PC-3 (cell line): ENCODE data around the gene UNK. TPM values are rescaled to one million over a fixed set of nuclear protein-coding genes. Genes with fewer than 3 reads are reported as not detected.
A peak's percentile ranks its signal among the peaks of the same experiment; 100 is the strongest.

Experiments used
- ATAC-seq: fragments of 200-7000 bp; cut with Tn5 transposase; 2 replicates; pipeline ENCODE4 v1.9.1; 2020; ENCODE audit warnings: mild to moderate bottlenecking, moderate library complexity
- BruUV-seq: library from RNA; stranded (reverse); fragments of 400-500 nt; replicated peaks from 2 replicates; lab custom pipeline; 2021; lab: Mats Ljungman, UMichigan
- CTCF ChIA-PET: fragments of 300-600 bp; sonication (Branson Sonifier 250); formaldehyde crosslinking; loops from one replicate; lab custom pipeline; 2022; ENCODE audit warnings: antibody characterized with exemption; lab: Charles Lee
- POLR2A ChIA-PET: fragments of 300-600 bp; sonication (Branson Sonifier 250); formaldehyde crosslinking; loops from one replicate; lab custom pipeline; 2022; ENCODE audit warnings: antibody characterized with exemption; ENCODE audit not compliant: unreplicated experiment; lab: Charles Lee
- DNase-seq: peaks from one replicate; pipeline ENCODE4 v3.0.0-alpha.2; 2015
- H2AFZ ChIP-seq: fragments of 300-600 bp; sonication (generic); 2 replicates; pipeline ENCODE4 v1.6.0; 2016; ENCODE audit warnings: antibody characterized with exemption, low read length
- H3F3A ChIP-seq: fragments of 300-600 bp; sonication (generic); one replicate; pipeline ENCODE4 v1.6.0; 2017; ENCODE audit warnings: antibody characterized with exemption, low read length, control low read depth, mild to moderate bottlenecking; ENCODE audit not compliant: unreplicated experiment
- H3K27ac ChIP-seq: fragments of 300-600 bp; sonication (generic); 2 replicates; pipeline ENCODE4 v1.5.1; 2016; ENCODE audit warnings: mild to moderate bottlenecking, low read length
- H3K27me3 ChIP-seq: fragments of 300-600 bp; sonication (generic); 2 replicates; pipeline ENCODE4 v1.6.1; 2016; ENCODE audit warnings: low read length, mixed read lengths
- H3K36me3 ChIP-seq: fragments of 300-600 bp; sonication (generic); 2 replicates; pipeline ENCODE4 v1.6.1; 2016; ENCODE audit warnings: low read depth, mixed run types, low read length, mixed read lengths
- H3K4me1 ChIP-seq: fragments of 300-600 bp; sonication (generic); 2 replicates; pipeline ENCODE4 v1.5.1; 2016; ENCODE audit warnings: low read length; ENCODE audit not compliant: insufficient read depth
- H3K4me2 ChIP-seq: fragments of 300-600 bp; sonication (generic); 2 replicates; pipeline ENCODE4 v1.6.0; 2016; ENCODE audit warnings: low read length
- H3K4me3 ChIP-seq: fragments of 300-600 bp; sonication (generic); 2 replicates; pipeline ENCODE4 v1.5.1; 2016; ENCODE audit warnings: mild to moderate bottlenecking, low read length, mixed read lengths
- H3K79me2 ChIP-seq: fragments of 300-600 bp; sonication (generic); 2 replicates; pipeline ENCODE4 v1.6.1; 2017; ENCODE audit warnings: low read length, mixed read lengths
- H3K9ac ChIP-seq: fragments of 300-600 bp; sonication (generic); 2 replicates; pipeline ENCODE4 v1.6.0; 2016; ENCODE audit warnings: mild to moderate bottlenecking, low read length
- H3K9me2 ChIP-seq: fragments of 300-600 bp; sonication (generic); replicated peaks from 2 replicates; pipeline ENCODE4 v1.6.1; 2016; ENCODE audit warnings: mixed run types, low read length, mixed read lengths
- H3K9me3 ChIP-seq: fragments of 300-600 bp; sonication (generic); 2 replicates; pipeline ENCODE4 v1.6.1; 2016; ENCODE audit warnings: low read length, mixed read lengths
- H4K20me1 ChIP-seq: fragments of 300-600 bp; sonication (generic); 2 replicates; pipeline ENCODE4 v1.6.1; 2016; ENCODE audit warnings: low read length, mixed read lengths
- CTCF ChIP-seq: fragments of 300-600 bp; sonication (generic); conservative IDR thresholded peaks from 2 replicates; pipeline ENCODE4 v1.5.1; 2017; ENCODE audit warnings: antibody characterized with exemption, low read depth, mild to moderate bottlenecking, low read length
- EZH2 ChIP-seq: fragments of 300-600 bp; sonication (generic); IDR thresholded peaks from one replicate; pipeline ENCODE4 v1.6.1; 2017; ENCODE audit warnings: antibody characterized with exemption, mild to moderate bottlenecking, low read length; ENCODE audit not compliant: unreplicated experiment
- EZH2phosphoT487 ChIP-seq: fragments of 300-600 bp; sonication (generic); IDR thresholded peaks from 2 replicates; pipeline ENCODE4 v1.6.1; 2018; ENCODE audit warnings: mild to moderate bottlenecking, antibody characterized with exemption, low read length, borderline replicate concordance
- intact Hi-C: fragments of 100-400 bp; cut with micrococcal nuclease; formaldehyde crosslinking; loops from 2 replicates; pipeline ENCODE4 v1.9.0; 2023
- total RNA-seq: library from RNA; depleted of rRNA; stranded (reverse); fragments of >200 nt; gene quantifications from 2 replicates; pipeline ENCODE4 v1.2.3, GENCODE V29; 2014

Gene UNK
- total RNA-seq, 1 experiment from 2014 or later = 21.8 TPM

GRCh38 chr17:75814021-75814395 is 29.4 kb downstream of the UNK start:
- no peak overlapping the region for H3K27ac ChIP-seq
- DNase-seq (no peak), ATAC-seq (no peak)
- no peaks in the 10 kb centered on the region for H3K79me2 ChIP-seq
- H3K27me3 ChIP-seq = no peaks in the 10 kb centered on the region
- peaks cover 12% of the 10 kb centered on the region for H3K4me1 ChIP-seq
- H3K4me3 ChIP-seq = no peak overlapping the region
- no peaks in the 10 kb centered on the region for H3K9me2 ChIP-seq
- H3K4me2 ChIP-seq = no peak overlapping the region
- no peak overlapping the region for H2AFZ ChIP-seq
- no TSS peak for BruUV-seq
- H3K9ac ChIP-seq = no peak overlapping the region
- H4K20me1 ChIP-seq = no peaks in the 10 kb centered on the region
- TF ChIP-seq EZH2phosphoT487 (no peak), CTCF (no peak), EZH2 (no peak)
- CTCF ChIA-PET = no interaction called here
- H3K36me3 ChIP-seq = peaks cover 4% of the 10 kb centered on the region; the same call in 1 of the 2 replicates
- H3K9me3 ChIP-seq = no peaks in the 10 kb centered on the region
- no peaks in the 10 kb centered on the region for H3F3A ChIP-seq
- POLR2A ChIA-PET = no interaction called here
- intact Hi-C loops = loop anchor here (2.0 kb wide), 1 partner anchor 27 kb away; no protein-coding TSS in a partner anchor

- POLR2A ChIA-PET = interaction anchor here (0.5 kb wide), 1 partner anchor 56 kb away, joined by 3 read pairs; no protein-coding TSS in a partner anchor
- peak; percentile 90 for DNase-seq
- BruUV-seq = no TSS peak
- peak overlapping the region; percentile 43 for H3K9ac ChIP-seq
- ATAC-seq = peak; percentile 100
- CTCF ChIA-PET = interaction anchor here (0.6 to 0.9 kb wide), 2 partner anchors 15 to 39 kb away, joined by 3 read pairs; no protein-coding TSS in a partner anchor
- intact Hi-C loops = loop anchor here (2.0 kb wide), 1 partner anchor 28 kb away; no protein-coding TSS in a partner anchor
- H3K9me2 ChIP-seq = no peaks in the 10 kb centered on the region
- peaks cover 4% of the 10 kb centered on the region; the same call in 1 of the 2 replicates for H3K36me3 ChIP-seq
- H3K79me2 ChIP-seq = no peaks in the 10 kb centered on the region
- H3F3A ChIP-seq = no peaks in the 10 kb centered on the region
- H4K20me1 ChIP-seq = no peaks in the 10 kb centered on the region
- no peaks in the 10 kb centered on the region for H3K9me3 ChIP-seq
- peaks cover 12% of the 10 kb centered on the region for H3K4me1 ChIP-seq
- H3K27ac ChIP-seq = peak overlapping the region; percentile 63
- no peaks in the 10 kb centered on the region for H3K27me3 ChIP-seq
- H3K4me3 ChIP-seq = no peak overlapping the region
- TF ChIP-seq EZH2phosphoT487 (no peak), CTCF (no peak), EZH2 (no peak)
- peak overlapping the region; percentile 21 for H3K4me2 ChIP-seq
- peak overlapping the region; percentile 60 for H2AFZ ChIP-seq
These were observed 30.3 kb downstream of the UNK start for GRCh38 chr17:75814900-75815373.

DNA sequence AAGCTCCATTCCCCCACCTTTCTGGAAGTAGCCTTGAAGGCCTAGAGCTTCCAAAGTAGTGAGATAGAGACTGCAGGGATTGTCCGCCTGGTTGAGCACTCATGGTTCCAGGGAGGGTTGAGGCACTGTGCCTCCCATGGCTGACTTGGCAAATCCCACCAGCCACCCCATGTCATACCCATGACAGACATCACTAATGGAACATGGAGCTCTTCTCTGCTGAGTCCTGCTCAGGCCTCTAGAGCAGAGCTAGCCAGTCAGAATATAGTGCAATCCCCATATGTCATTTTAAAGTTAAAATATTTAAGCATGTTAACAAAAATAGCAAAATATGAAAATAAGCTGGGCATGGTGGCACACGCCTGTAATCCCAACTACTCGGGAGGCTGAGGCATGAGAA is 30.8 kb downstream of the UNK start:
- Histone ChIP-seq H3K36me3 (peaks cover 7% of the 10 kb centered on the region; the same call in 1 of the 2 replicates), H3K4me1 (peaks cover 12% of the 10 kb centered on the region), H2AFZ (peak overlapping the region; percentile 60), H3K27ac (peak overlapping the region; percentile 63), H3K79me2 (no peaks in the 10 kb centered on the region), H3K9ac (peak overlapping the region; percentile 43), H3K9me3 (no peaks in the 10 kb centered on the region), H3K4me2 (peak overlapping the region; percentile 21), H3K4me3 (no peak overlapping the region), H3F3A (no peaks in the 10 kb centered on the region), H3K27me3 (no peaks in the 10 kb centered on the region), H4K20me1 (no peaks in the 10 kb centered on the region), H3K9me2 (no peaks in the 10 kb centered on the region)
- no peak for TF ChIP-seq EZH2
- TF ChIP-seq CTCF = no peak
- no peak for TF ChIP-seq EZH2phosphoT487
- intact Hi-C loops = loop anchor here (2.0 kb wide), 1 partner anchor 29 kb away; no protein-coding TSS in a partner anchor
- POLR2A ChIA-PET = no interaction called here
- BruUV-seq = no TSS peak
- ATAC-seq (no peak), DNase-seq (no peak)
- CTCF ChIA-PET = interaction anchor here (0.6 to 0.9 kb wide), 2 partner anchors 15 to 40 kb away, joined by 3 read pairs; no protein-coding TSS in a partner anchor
